GM23338 (cell line): ENCODE data around the gene STAMBPL1. TPM values are rescaled to one million over a fixed set of nuclear protein-coding genes. Genes with fewer than 3 reads are reported as not detected.

Experiments used
- ATAC-seq: fragments of 200-7000 bp; cut with Tn5 transposase; 3 replicates; pipeline ENCODE4 v1.9.1; 2020
- DNase-seq: peaks from one replicate; pipeline ENCODE4 v3.0.0-alpha.2; 2015; ENCODE audit warnings: low spot score
- H2AFZ ChIP-seq: fragments of 200-600 bp; sonication (generic); 2 replicates; pipeline ENCODE4 v1.8.0; 2016; ENCODE audit warnings: antibody characterized with exemption, mild to moderate bottlenecking, moderate library complexity
- H3F3A ChIP-seq: fragments of 200-600 bp; sonication (generic); replicated peaks from 2 replicates; pipeline ENCODE4 v1.8.0; 2017; ENCODE audit warnings: antibody characterized with exemption, mixed run types, low read depth
- H3K27ac ChIP-seq: fragments of 200-600 bp; sonication (generic); 2 replicates; pipeline ENCODE4 v1.6.1; 2016; ENCODE audit warnings: low read depth
- H3K27me3 ChIP-seq: fragments of 200-600 bp; sonication (generic); 2 replicates; pipeline ENCODE4 v1.8.0; 2016; ENCODE audit warnings: mild to moderate bottlenecking, mixed run types, moderate library complexity; ENCODE audit not compliant: insufficient read depth
- H3K36me3 ChIP-seq: fragments of 200-600 bp; sonication (generic); 2 replicates; pipeline ENCODE4 v1.8.0; 2016; ENCODE audit warnings: mild to moderate bottlenecking; ENCODE audit not compliant: insufficient read depth
- H3K4me1 ChIP-seq: fragments of 200-600 bp; sonication (generic); 2 replicates; pipeline ENCODE4 v1.8.0; 2016; ENCODE audit warnings: mild to moderate bottlenecking, moderate library complexity; ENCODE audit not compliant: insufficient read depth
- H3K4me2 ChIP-seq: fragments of 200-600 bp; sonication (generic); 2 replicates; pipeline ENCODE4 v1.7.1; 2017; ENCODE audit warnings: mixed run types
- H3K4me3 ChIP-seq: fragments of 200-600 bp; sonication (generic); 2 replicates; pipeline ENCODE4 v1.6.1; 2016; ENCODE audit warnings: mixed run types
- H3K79me2 ChIP-seq: fragments of 200-600 bp; sonication (generic); replicated peaks from 2 replicates; pipeline ENCODE4 v1.8.0; 2017; ENCODE audit warnings: mild to moderate bottlenecking; ENCODE audit not compliant: insufficient read depth
- H3K9me2 ChIP-seq: fragments of 200-600 bp; sonication (generic); 2 replicates; pipeline ENCODE4 v1.8.0; 2017; ENCODE audit not compliant: insufficient read depth
- H4K20me1 ChIP-seq: fragments of 200-600 bp; sonication (generic); replicated peaks from 2 replicates; pipeline ENCODE4 v1.8.0; 2017; ENCODE audit warnings: mild to moderate bottlenecking; ENCODE audit not compliant: insufficient read depth
- H3K27ac Mint-ChIP-seq: 2 replicates; pipeline ENCODE4 v1.8.0; 2020; ENCODE audit warnings: inconsistent platforms, mild to moderate bottlenecking, moderate library complexity, mixed read lengths
- H3K27me3 Mint-ChIP-seq: 3 replicates; pipeline ENCODE4 v1.8.0; 2022; ENCODE audit warnings: low read depth, mild to moderate bottlenecking, moderate library complexity, mixed read lengths, inconsistent platforms; ENCODE audit not compliant: insufficient read depth, poor library complexity
- H3K36me3 Mint-ChIP-seq: 3 replicates; pipeline ENCODE4 v1.8.0; 2021; ENCODE audit warnings: low read depth, mild to moderate bottlenecking, inconsistent platforms, moderate library complexity, mixed read lengths
- H3K4me1 Mint-ChIP-seq: 3 replicates; pipeline ENCODE4 v1.8.0; 2020; ENCODE audit warnings: mild to moderate bottlenecking, inconsistent platforms, mixed read lengths
- H3K4me3 Mint-ChIP-seq: 3 replicates; pipeline ENCODE4 v1.8.0; 2021; ENCODE audit warnings: moderate library complexity, mild to moderate bottlenecking, inconsistent platforms, mixed read lengths
- H3K9me3 Mint-ChIP-seq: 3 replicates; pipeline ENCODE4 v1.8.0; 2020; ENCODE audit warnings: moderate library complexity, mild to moderate bottlenecking, inconsistent platforms, mixed read lengths
- CREB1 ChIP-seq: fragments of 250-450 bp; sonication (Bioruptor Pico); IDR thresholded peaks from 2 replicates; pipeline ENCODE4 v1.5.0; 2020; ENCODE audit warnings: low read depth, mild to moderate bottlenecking, moderate library complexity
- ETS1 ChIP-seq: IDR thresholded peaks from 2 replicates; pipeline ENCODE4 v1.6.1; 2016; ENCODE audit warnings: antibody characterized with exemption
- EZH2 ChIP-seq: fragments of 200-600 bp; sonication (generic); IDR thresholded peaks from one replicate; pipeline ENCODE4 v1.8.0; 2017; ENCODE audit warnings: antibody characterized with exemption, mild to moderate bottlenecking, low read depth; ENCODE audit not compliant: unreplicated experiment
- EZH2phosphoT487 ChIP-seq: fragments of 200-600 bp; sonication (generic); IDR thresholded peaks from one replicate; pipeline ENCODE4 v1.8.1; 2018; ENCODE audit warnings: antibody characterized with exemption; ENCODE audit not compliant: unreplicated experiment
- JUNB ChIP-seq: IDR thresholded peaks from one replicate; pipeline ENCODE4 v1.6.1; 2016; ENCODE audit warnings: antibody characterized with exemption; ENCODE audit not compliant: unreplicated experiment
- NANOG ChIP-seq: IDR thresholded peaks from 2 replicates; pipeline ENCODE4 v1.6.1; 2016; ENCODE audit warnings: antibody characterized with exemption, borderline replicate concordance
- POLR2AphosphoS5 ChIP-seq: IDR thresholded peaks from 2 replicates; pipeline ENCODE4 v1.6.1; 2016; ENCODE audit warnings: antibody characterized with exemption, low read depth
- REST ChIP-seq: IDR thresholded peaks from one replicate; pipeline ENCODE4 v1.6.1; 2018; ENCODE audit warnings: antibody characterized with exemption; ENCODE audit not compliant: unreplicated experiment
- STAT1 ChIP-seq: IDR thresholded peaks from one replicate; pipeline ENCODE4 v1.6.1; 2016; ENCODE audit warnings: antibody characterized with exemption; ENCODE audit not compliant: unreplicated experiment
- ZNF114 ChIP-seq: fragments of 250-450 bp; sonication (Bioruptor Pico); IDR thresholded peaks from 2 replicates; pipeline ENCODE4 v1.5.0; 2020; ENCODE audit warnings: mild to moderate bottlenecking, moderate library complexity
- ZNF331 ChIP-seq: fragments of 250-450 bp; sonication (Bioruptor Pico); IDR thresholded peaks from 2 replicates; pipeline ENCODE4 v1.5.0; 2020; ENCODE audit warnings: low read depth, mild to moderate bottlenecking, moderate library complexity
- ZNF462 ChIP-seq: fragments of 250-450 bp; sonication (Bioruptor Pico); IDR thresholded peaks from 2 replicates; pipeline ENCODE4 v1.5.0; 2020; ENCODE audit warnings: mild to moderate bottlenecking, moderate library complexity
- polyA plus RNA-seq: library from polyadenylated mRNA; unstranded; fragments of >200 nt; fragmentation: Nextera tagmentation; extraction: Ambion mirVana; gene quantifications from 2 replicates; pipeline ENCODE4 v1.2.1, GENCODE V29; 2016
- total RNA-seq: library from RNA; depleted of rRNA; stranded (reverse); fragments of >200 nt; shearing (Covaris generic); gene quantifications from 2 replicates; pipeline ENCODE4 v1.2.3, GENCODE V29; 2014
- TF ChIP-seq, protein P1 (sequence below), 2 experiments: fragments of 200-600 bp in 1 of 2; sonication (generic) in 1 of 2; conservative IDR thresholded peaks; 2 replicates each; pipeline versions ENCODE4 v1.5.1 to v1.6.1; 2016 to 2017; ENCODE audit warnings: antibody characterized with exemption in 2 of 2, low read depth in 2 of 2, mild to moderate bottlenecking in 2 of 2, moderate library complexity in 1 of 2

The STAMBPL1 gene
- total and polyA plus RNA-seq, 2 experiments from 2014 or later = 2.5 to 11.5 TPM

DNA sequence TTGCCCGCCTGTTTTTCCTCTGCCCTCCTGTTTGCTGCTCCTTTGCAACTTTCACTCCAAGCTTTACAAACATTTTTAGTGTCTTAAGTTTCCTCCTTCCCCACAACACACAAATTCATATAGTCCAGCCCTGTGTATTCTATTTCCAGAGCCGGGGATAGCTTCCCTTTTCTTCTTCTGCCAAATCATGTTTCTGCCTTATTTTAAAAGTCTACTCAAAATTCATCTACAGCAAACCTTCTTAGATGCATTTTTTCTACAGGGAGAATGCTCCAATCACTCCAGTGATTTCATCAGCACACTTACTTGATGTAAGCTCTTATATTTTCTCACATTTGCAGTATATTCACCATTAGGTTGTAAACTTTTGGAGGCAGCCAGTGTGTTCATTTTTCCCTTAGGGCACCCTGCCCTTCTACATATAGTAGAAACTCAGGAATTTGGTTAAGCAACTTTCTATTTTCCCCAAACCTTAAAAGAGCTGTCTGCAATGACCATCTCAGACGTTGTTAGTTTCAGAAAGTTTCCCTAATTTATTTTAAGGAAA is 84.9 kb downstream of the STAMBPL1 start:
- ATAC-seq (no peak), DNase-seq (no peak)
- H3K9me2 ChIP-seq = no peaks in the 10 kb centered on the region
- no peak overlapping the region for H3K27ac Mint-ChIP-seq
- no peak overlapping the region for H3K4me2 ChIP-seq
- no peak overlapping the region for H3K27ac ChIP-seq
- no peak overlapping the region for H3K4me3 ChIP-seq
- no peak for TF ChIP-seq EZH2phosphoT487
- TF ChIP-seq POLR2AphosphoS5 = no peak
- no peak for TF ChIP-seq EZH2
- TF ChIP-seq REST = no peak
- no peak for TF ChIP-seq JUNB
- TF ChIP-seq ZNF462 (CRISPR knock-in tag) = no peak
- TF ChIP-seq ZNF114 = no peak
- TF ChIP-seq STAT1 = no peak
- TF ChIP-seq, protein P1, sequence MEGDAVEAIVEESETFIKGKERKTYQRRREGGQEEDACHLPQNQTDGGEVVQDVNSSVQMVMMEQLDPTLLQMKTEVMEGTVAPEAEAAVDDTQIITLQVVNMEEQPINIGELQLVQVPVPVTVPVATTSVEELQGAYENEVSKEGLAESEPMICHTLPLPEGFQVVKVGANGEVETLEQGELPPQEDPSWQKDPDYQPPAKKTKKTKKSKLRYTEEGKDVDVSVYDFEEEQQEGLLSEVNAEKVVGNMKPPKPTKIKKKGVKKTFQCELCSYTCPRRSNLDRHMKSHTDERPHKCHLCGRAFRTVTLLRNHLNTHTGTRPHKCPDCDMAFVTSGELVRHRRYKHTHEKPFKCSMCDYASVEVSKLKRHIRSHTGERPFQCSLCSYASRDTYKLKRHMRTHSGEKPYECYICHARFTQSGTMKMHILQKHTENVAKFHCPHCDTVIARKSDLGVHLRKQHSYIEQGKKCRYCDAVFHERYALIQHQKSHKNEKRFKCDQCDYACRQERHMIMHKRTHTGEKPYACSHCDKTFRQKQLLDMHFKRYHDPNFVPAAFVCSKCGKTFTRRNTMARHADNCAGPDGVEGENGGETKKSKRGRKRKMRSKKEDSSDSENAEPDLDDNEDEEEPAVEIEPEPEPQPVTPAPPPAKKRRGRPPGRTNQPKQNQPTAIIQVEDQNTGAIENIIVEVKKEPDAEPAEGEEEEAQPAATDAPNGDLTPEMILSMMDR (conservative IDR thresholded peaks at IDR 0.05; ENCODE audit: low read depth in 2 of 2) = no peak
- no peak for TF ChIP-seq CREB1 (CRISPR knock-in tag)
- TF ChIP-seq ZNF331 = no peak
- no peak for TF ChIP-seq NANOG
- TF ChIP-seq ETS1 = no peak
- no peaks in the 10 kb centered on the region for H3K4me1 ChIP-seq
- H3F3A ChIP-seq = no peaks in the 10 kb centered on the region
- no peak overlapping the region for H2AFZ ChIP-seq
- H4K20me1 ChIP-seq = no peaks in the 10 kb centered on the region
- H3K4me1 Mint-ChIP-seq = peaks cover 4% of the 10 kb centered on the region; the same call in 2 of the 3 replicates
- no peak overlapping the region for H3K4me3 Mint-ChIP-seq
- H3K27me3 Mint-ChIP-seq = no peaks in the 10 kb centered on the region
- H3K9me3 Mint-ChIP-seq = no peaks in the 10 kb centered on the region
- H3K36me3 ChIP-seq = no peaks in the 10 kb centered on the region
- H3K79me2 ChIP-seq = no peaks in the 10 kb centered on the region
- H3K27me3 ChIP-seq = no peaks in the 10 kb centered on the region
- no peaks in the 10 kb centered on the region for H3K36me3 Mint-ChIP-seq
